HG02981 (cell line): Measurements from ENCODE around the gene EPS8L3.
"Not testable (repeated sequence)": the region's sequence is repeated elsewhere in the genome, so short reads cannot be mapped to it uniquely, and the experiment has no call there.

Source experiments
- ATAC-seq: cut with Tn5 transposase; IDR thresholded peaks from one replicate; pipeline ENCODE4 v1.9.1; 2021; ENCODE audit warnings: mild to moderate bottlenecking, moderate library complexity; ENCODE audit not compliant: unreplicated experiment

EPS8L3 gene

GRCh38 chr1:109782514-109782913, 18.8 kb upstream of the EPS8L3 start:
- ATAC-seq = no peak

GRCh38 chr1:109781806-109782205, 18.1 kb upstream of the EPS8L3 start:
- no peak for ATAC-seq

- ATAC-seq = no peak
These were observed 17.3 kb upstream of the EPS8L3 start for GRCh38 chr1:109780982-109781381.

GRCh38 chr1:109777980-109778625, 14.4 kb upstream of the EPS8L3 start:
- ATAC-seq = no peak

DNA sequence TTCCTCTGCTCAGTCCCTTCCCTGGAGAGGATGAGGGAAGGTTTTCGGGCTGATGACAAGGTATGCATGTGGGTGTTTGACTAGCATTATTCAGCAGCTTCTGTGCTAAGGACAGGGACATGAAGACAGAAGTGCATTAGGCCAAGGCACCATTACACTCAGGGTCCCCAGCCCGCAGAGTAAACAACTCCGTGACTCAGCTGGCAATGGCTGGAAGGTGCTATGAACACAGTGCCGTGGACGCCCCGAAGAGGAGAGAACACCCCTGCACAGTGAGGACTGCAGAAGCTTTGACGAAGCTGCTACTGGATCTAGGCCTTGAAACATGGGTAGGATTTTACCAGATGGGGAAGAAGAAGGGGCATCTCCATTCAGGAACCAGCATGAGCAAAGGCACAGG, 13.7 kb upstream of the EPS8L3 start:
- ATAC-seq = no peak

GRCh38 chr1:109776911-109777310, 13.2 kb upstream of the EPS8L3 start:
- ATAC-seq = peak; percentile 60

- no peak for ATAC-seq
These were observed 12.6 kb upstream of the EPS8L3 start for GRCh38 chr1:109776206-109776835.

DNA sequence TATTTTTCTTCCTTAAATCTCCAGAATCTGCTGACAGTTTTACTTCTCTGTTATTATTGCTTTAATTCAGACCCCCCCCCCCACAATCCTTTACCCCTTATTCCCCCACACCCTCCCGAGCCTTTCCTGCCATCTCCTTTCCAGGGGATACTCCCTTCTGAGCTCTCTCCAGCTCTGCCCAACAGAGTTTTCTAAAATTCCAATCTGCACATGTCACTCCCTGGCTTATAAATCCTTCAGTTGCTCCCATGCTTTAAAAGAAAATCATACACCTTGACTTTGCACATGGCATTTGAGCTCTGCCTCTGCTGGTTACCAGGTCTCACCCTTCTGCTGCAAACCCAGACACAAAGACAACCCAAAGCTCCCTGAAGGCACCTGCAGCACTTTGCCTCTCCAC, 11.7 kb upstream of the EPS8L3 start:
- no peak for ATAC-seq

DNA sequence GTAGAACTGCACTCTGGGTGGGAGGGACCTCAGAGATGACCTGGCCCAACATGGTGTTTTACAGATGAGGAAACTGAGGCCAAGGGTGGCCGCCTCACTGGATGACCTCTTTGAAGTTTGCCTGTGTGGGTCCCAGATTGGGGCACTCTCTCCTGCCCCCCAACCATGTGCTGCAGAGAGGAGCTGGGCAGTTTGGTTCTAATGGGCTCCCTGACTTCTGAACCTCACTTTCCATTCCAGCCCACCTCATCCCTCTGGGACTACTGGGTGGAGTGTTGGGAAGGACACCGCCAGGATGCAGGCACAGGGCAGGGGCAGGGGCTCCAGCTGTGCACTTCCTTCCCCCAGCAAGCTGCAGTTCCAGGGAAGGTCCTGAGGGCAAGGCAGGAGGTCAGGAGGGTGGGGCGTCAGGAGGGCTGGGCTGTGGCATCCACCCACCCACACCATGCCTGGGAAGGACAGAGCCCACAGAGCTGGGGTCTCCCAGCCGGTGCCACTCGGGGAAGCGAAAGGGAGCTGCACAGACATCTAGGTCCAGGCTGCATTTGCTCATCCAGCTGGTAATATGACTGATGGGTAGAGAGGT, 10.3 kb upstream of the EPS8L3 start:
- ATAC-seq = no peak

- peak; percentile 57 for ATAC-seq
These were observed 9.6 kb upstream of the EPS8L3 start for GRCh38 chr1:109773203-109773899.

- ATAC-seq = no peak
These were observed 9.0 kb upstream of the EPS8L3 start for GRCh38 chr1:109772658-109773202.

DNA sequence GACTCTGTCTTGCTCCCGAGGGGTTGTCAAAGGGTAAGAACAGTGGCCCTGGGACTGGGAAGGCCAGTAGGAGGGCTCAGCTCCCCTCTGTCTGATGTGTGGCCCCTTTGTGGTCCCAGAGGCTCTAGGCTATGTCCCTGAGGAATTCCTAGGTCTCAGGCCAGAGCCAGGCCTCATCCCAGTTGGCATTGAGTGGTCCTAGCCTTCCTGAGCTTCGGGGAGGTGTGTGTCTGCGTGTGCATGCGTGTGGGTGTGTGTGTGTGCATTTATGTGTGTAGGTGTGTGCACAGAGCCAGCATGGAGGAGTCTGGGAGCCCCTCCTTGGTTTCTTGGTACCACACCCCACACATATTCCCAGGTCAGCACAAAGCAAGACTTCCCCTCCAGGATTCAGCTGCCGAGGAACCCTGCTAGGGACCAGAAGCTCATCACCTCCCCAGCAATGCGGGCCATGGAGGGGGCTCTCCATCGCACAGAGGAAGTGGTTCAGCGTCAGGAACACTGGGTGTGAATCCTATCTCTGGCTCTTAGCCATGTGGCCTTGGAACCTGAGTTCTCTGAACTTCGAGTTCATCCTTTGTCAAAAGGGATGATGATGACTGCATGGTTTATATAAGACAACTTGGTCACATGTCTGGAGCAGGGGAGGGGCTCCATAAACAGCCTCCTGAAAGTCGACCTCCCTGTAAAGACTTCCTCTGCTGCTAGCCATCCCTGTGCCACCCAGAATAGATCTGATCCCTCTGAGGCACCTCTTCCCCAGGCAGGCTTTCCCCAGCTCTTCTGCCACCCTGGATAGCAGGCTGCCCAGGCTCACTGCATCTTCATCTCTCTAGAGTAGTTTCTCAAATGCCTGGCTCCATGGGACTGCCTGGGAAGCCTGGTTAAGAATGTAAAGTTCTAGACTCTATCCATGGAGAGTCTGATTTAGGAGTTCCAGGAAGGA, 8.3 kb upstream of the EPS8L3 start:
- no peak for ATAC-seq

DNA sequence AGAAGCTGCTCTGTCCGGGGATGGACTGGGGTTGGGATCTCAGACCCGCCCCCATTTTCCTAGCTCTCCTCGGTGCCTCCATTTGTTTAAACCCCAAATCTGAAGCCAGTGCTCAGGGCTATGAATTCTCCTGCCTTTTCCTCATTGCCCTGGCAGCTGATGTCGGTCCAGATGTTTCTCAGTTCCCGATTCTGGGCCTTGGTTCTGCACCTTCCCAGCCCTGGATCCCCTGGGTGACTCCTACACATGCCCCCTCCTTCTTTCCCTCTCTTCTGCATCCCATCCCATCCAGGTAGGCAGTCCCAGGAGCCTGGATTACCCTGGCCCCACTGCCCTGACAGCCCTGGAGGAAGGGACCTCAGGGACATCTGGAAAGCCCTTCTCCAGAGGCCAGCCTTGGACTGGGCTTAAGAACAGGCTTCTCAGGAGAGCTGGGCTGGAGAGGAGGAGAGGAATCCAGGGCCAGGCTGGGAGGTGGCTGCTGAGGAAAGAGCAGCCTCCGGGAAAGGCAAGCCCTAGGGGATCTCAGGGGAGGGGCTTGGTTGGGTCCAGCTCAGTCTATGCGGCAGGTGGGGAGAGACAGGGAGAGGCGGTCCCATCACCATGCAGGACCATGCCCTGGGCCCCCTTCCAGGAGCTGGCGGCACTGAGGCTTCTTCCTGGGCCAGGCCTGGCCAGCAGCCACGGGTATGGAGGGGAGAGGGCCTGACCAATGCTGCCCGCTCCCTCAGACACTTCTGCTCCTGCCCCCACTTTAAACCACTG, 6.8 kb upstream of the EPS8L3 start:
- no peak for ATAC-seq

DNA sequence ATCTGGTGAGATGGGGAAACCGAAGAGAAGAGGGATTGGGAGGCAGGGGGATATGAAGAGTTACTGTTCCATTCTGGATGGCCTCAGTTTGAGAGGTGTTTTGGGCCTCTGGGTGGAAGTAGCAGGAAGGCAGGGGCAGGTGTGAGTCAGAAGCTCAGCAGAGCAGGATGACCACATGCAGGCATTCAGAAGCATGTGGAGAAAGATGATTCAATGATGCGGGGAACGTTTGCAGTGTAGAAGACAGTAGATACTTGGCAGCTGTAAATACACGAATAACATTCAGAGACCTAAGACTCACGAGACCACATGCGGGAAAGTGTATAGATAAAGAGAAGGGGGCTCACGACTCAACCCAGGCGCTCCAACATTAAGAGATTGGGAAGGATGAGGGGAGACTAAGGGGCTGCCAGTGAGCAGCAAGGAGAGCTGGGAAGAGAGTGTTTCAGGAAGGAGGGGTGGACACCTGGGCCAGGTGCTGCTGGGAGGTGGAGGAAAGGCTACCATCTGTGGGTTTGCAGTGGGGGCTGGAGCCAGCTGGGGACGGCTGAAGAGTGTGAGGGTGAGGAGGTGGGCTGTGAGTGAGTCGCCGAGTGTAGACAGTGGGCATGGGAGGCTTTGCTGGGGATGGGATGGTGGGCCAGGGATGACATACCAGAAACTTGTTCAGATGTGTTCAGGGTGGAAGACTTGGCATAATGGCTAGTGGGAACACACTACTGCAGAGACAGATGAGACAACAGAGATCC, 5.8 kb upstream of the EPS8L3 start:
- no peak for ATAC-seq

- ATAC-seq = no peak
These were observed 5.1 kb upstream of the EPS8L3 start for GRCh38 chr1:109768820-109769219.

- ATAC-seq = no peak
These were observed 4.6 kb upstream of the EPS8L3 start for GRCh38 chr1:109768335-109768650.

- no peak for ATAC-seq
These were observed 4.1 kb upstream of the EPS8L3 start for GRCh38 chr1:109767637-109768334.

- not testable (repeated sequence) for ATAC-seq
These were observed 3.4 kb upstream of the EPS8L3 start for GRCh38 chr1:109766991-109767636.
